Left lung (tissue), 10 donors: ENCODE measurements around the gene FRS2. TPM values are rescaled to one million over a fixed set of nuclear protein-coding genes. Genes with fewer than 3 reads are reported as not detected.

Experiments used
- ATAC-seq: fragments of 200-7000 bp; cut with Tn5 transposase; one replicate; pipeline ENCODE4 v1.9.1; 2020; ENCODE audit warnings: moderate library complexity
- DNase-seq, 4 donors: peaks; one replicate each; pipeline ENCODE4 v3.0.0-alpha.2; 2013 to 2020
- H3K27ac ChIP-seq, 2 donors: fragments of 200-600 bp; sonication (generic) in 1 of 2; one replicate each; pipeline versions ENCODE4 v1.5.0 to v1.8.0; 2020 to 2021
- H3K27me3 ChIP-seq, 2 donors: fragments of 200-600 bp; sonication (generic) in 1 of 2; one replicate each; pipeline versions ENCODE4 v1.5.0 to v1.8.0; 2020 to 2021
- H3K36me3 ChIP-seq, 2 donors: fragments of 200-600 bp; sonication (generic) in 1 of 2; one replicate each; pipeline versions ENCODE4 v1.5.0 to v1.8.0; 2020 to 2021
- H3K4me1 ChIP-seq, 2 donors: fragments of 200-600 bp; one replicate each; pipeline ENCODE4 v1.8.0; 2021
- H3K4me3 ChIP-seq, 2 donors: fragments of 200-600 bp; sonication (generic) in 1 of 2; one replicate each; pipeline versions ENCODE4 v1.5.0 to v1.8.0; 2020 to 2021; ENCODE audit warnings: mild to moderate bottlenecking in 1 of 2
- H3K9me3 ChIP-seq, 2 donors: fragments of 200-600 bp; sonication (generic) in 1 of 2; one replicate each; pipeline versions ENCODE4 v1.5.0 to v1.8.0; 2020 to 2021
- CTCF ChIP-seq, 2 donors: fragments of 200-600 bp; sonication (generic) in 1 of 2; IDR thresholded peaks; one replicate each; pipeline versions ENCODE4 v1.5.0 to v1.8.0; 2021; ENCODE audit warnings: antibody characterized with exemption in 2 of 2
- intact Hi-C, 2 donors: fragments of 100-400 bp; cut with DNase I; formaldehyde crosslinking; loops; one replicate each; pipeline versions ENCODE4 v1.11.2 to v1.14.2; 2022
- polyA plus RNA-seq, 6 donors: library from polyadenylated mRNA; unstranded; fragments of 120-200 nt; gene quantifications; one replicate each; pipeline ENCODE4 v1.2.1, GENCODE V29; 2013; ENCODE audit not compliant: insufficient read length in 6 of 6
- total RNA-seq, 2 donors: library from RNA; stranded (reverse); fragmentation: NEBNext Ultra II Directional; extraction: Animal tissue kit (Norgen Biotek cat#: 25700); gene quantifications; one replicate each; pipeline ENCODE4 v1.2.1, GENCODE V29; 2021
- donor health status: DM: no; HTN: yes; CAD: no.
- donor health status: DM: no; HTN: no; CAD: no.

Gene FRS2
- total and polyA plus RNA-seq, 8 donors = 28.9 to 49.4 (median 43.6) TPM

- TF ChIP-seq CTCF (IDR thresholded peaks at IDR 0.05) = no peak
- H3K36me3 ChIP-seq = no peaks in the 10 kb centered on the region
- H3K4me3 ChIP-seq = no peak overlapping the region
- no peak overlapping the region for H3K27ac ChIP-seq
- no peaks in the 10 kb centered on the region for H3K9me3 ChIP-seq
- intact Hi-C loops = no loop called here
- no peak for ATAC-seq
- no peak for DNase-seq
- no peaks in the 10 kb centered on the region for H3K27me3 ChIP-seq
- peaks cover 15 to 41% of the 10 kb centered on the region in 2 donors for H3K4me1 ChIP-seq
These were observed 41.5 kb downstream of the FRS2 start for GRCh38 chr12:69511469-69512267.

- no peak overlapping the region for H3K27ac ChIP-seq
- H3K27me3 ChIP-seq = no peaks in the 10 kb centered on the region
- no peak for ATAC-seq
These were observed 42.6 kb downstream of the FRS2 start for GRCh38 chr12:69512820-69513219.

GRCh38 chr12:69513297-69513696 lies 43.1 kb downstream of the FRS2 start:
- H3K27me3 ChIP-seq = no peaks in the 10 kb centered on the region
- H3K9me3 ChIP-seq = no peaks in the 10 kb centered on the region
- H3K4me3 ChIP-seq = no peak overlapping the region
- TF ChIP-seq CTCF (IDR thresholded peaks at IDR 0.05) = no peak
- intact Hi-C loops = no loop called here
- DNase-seq (no peak), ATAC-seq (no peak)
- peaks cover 6 to 40% of the 10 kb centered on the region in 2 donors for H3K4me1 ChIP-seq
- H3K27ac ChIP-seq = no peak overlapping the region
- no peaks in the 10 kb centered on the region for H3K36me3 ChIP-seq

More at GRCh38 chr12:69512820-69513219, 42.6 kb downstream of the FRS2 start:
- Histone ChIP-seq H3K4me1 (peaks cover 6 to 40% of the 10 kb centered on the region in 2 donors), H3K9me3 (no peaks in the 10 kb centered on the region), H3K4me3 (no peak overlapping the region), H3K36me3 (no peaks in the 10 kb centered on the region)
- DNase-seq = no peak
- intact Hi-C loops = no loop called here
- no peak for TF ChIP-seq CTCF (IDR thresholded peaks at IDR 0.05)

GRCh38 chr12:69514111-69514510 lies 43.9 kb downstream of the FRS2 start:
- DNase-seq (no peak), ATAC-seq (no peak)
- Histone ChIP-seq H3K27ac (no peak overlapping the region), H3K36me3 (no peaks in the 10 kb centered on the region), H3K4me1 (peaks cover 6 to 39% of the 10 kb centered on the region in 2 donors), H3K9me3 (no peaks in the 10 kb centered on the region), H3K4me3 (no peak overlapping the region), H3K27me3 (no peaks in the 10 kb centered on the region)
- intact Hi-C loops = no loop called here
- TF ChIP-seq CTCF (IDR thresholded peaks at IDR 0.05) = no peak

- no peak overlapping the region for H3K27ac ChIP-seq
- H3K36me3 ChIP-seq = no peaks in the 10 kb centered on the region
- no peak for TF ChIP-seq CTCF (IDR thresholded peaks at IDR 0.05)
- no peaks in the 10 kb centered on the region for H3K9me3 ChIP-seq
- H3K4me1 ChIP-seq = peaks cover 6 to 32% of the 10 kb centered on the region in 2 donors
- no peaks in the 10 kb centered on the region for H3K27me3 ChIP-seq
- intact Hi-C loops = no loop called here
- no peak for ATAC-seq
- no peak overlapping the region for H3K4me3 ChIP-seq
- no peak for DNase-seq
These were observed 44.7 kb downstream of the FRS2 start for GRCh38 chr12:69514845-69515244.
